Fibroblast of peridontal ligament (primary cell): ENCODE data around the gene CAMSAP2.
A peak's percentile ranks its signal among the peaks of the same experiment; 100 is the strongest.

Experiments
- DNase-seq: peaks from one replicate; pipeline ENCODE4 v3.0.0-alpha.2; 2010; ENCODE audit errors: extremely low read depth

Gene CAMSAP2

DNA sequence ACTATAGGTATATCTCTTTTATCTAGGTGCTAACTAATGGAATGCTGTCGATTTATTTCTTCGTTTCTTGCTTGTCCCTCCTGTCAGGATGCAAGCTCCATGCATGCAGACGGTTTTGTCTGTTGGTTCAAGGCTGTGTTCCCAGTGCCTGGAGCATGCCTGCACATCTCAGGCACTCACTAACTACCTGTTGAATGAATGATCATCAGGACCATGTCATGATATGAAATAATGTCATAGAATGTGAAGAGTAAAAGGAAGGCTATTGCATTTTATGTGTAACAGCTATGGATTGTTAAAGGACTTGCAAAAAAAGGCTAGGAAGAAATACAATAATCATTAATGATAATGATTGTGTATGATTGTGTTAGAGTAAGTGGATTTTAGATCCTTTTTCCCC, 138.3 kb downstream of the CAMSAP2 start:
- no peak for DNase-seq

DNA sequence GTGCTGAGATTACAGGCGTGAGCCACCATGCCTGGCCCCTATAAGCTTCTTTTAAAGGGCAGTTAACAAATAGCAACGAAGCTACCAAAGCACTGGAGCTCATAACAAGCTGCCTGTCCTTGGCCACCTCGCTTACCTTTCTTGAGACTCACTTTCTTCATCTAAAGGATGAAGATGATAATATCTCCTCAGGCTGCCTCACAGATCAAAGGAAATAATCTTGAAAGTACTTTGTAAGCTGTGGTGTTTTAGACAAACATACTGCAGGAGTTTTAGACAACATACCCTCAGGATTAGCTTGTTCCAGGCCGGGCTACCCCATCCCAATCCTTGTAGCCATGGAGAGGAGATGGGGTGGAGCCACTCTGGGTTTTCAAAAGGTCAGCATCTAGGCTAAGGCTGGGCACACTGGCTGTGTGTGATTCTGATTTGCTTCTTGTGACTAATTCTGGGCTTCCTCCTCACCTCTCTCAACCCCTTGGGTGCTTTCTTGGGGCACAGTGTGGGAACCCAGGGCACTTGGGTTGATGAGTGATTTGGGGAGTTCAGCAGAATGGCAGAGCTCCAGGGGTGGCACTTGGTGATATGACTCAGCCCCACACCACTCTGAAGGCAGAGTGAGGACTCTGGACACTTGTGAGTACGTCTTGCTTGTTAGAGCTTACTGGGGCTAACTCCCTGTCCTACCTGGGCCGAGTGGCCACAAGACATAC, 139.3 kb downstream of the CAMSAP2 start:
- DNase-seq, result no peak

DNA sequence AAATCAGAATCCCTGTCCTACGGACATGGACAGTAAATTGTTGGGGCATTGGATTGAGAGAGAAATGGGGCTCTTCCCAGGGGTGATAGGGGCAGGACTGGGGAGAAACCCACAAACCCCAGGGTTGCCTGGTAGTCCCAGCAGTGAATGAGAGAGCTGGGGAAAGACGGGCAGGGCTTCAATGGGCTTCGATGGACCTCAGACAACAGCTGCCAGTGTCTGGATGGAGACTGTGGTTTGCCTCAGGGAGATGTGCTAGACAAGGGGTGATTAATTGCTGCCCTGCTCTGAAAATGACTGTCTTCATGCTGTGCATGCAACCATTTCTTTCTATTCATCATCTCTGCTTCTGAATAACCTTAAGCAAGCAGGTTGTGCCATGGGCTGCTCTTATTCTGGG, 141.5 kb downstream of the CAMSAP2 start:
- DNase-seq, result no peak

DNA sequence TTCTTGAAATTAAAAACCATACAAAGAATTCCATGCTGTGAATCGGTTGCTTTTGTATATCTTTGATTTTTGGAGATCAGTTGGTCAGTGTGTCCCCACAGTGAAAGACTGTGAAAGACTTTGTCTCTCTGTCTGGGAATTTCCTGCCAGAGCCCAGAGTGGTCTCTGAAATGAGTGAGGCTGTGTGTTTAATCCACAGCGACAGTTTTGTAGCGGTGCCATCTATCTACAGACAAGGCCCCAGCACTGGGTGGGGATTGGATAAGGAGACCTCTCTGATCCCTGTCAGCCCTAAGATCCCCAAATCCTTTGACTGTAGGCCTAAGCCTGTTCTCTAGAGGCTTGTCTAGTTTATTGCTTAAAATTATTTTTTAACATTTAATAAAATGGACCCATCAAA, 144.4 kb downstream of the CAMSAP2 start:
- DNase-seq, result no peak

DNA sequence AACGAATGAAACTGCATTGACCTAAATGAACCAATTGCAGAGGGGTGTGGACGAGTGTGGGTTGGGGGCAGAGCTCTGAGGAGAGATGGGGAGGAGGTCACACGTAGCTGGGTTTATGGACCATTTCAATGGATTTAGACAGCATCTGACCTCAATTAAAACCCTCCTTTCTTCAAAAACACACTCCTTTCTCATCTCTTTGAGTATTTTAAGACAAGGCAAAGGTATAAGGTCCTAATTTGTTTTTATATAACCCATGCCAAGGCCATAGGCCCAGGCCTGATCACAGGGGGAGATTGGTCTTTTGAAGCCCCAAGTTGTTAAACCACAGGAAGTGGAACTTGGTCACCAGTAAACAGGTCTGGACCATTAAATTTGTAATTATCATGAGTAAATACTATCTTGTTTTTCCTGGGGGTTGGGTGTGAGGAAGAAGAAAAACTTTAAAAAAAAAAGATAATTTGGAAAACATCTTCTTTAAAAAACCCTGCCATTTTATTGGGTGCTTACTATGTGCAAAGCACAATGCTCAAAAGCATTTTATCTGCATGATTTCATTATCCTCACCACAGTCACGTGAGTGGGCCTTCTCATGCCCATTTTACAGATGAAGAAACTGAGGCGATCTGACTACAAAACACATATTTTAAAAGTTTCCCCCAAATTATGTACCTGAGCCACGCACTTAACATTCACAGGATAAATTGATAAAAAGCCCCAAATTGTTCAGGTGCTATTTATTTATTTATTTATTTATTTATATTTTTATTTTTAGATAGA, 147.1 kb downstream of the CAMSAP2 start:
- no peak for DNase-seq

DNA sequence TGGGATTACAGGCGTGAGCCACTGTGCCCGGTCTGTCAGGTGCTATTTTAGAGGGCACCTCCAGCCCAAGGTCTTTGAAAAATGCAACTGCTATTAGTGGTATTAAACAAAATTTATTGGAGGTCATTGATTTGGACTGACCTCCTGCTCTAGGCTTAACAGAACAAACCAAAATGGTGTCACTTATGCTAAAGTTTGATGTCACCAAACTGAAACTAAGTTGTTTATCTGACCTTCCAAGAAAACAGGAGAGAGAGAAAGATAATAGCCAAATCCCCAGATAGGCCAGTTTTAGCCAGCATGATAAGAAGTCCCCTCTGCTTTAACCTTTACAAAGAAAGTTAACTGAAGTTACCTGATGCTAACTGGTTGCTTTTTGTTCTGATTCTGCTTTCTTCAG, 147.9 kb downstream of the CAMSAP2 start:
- DNase-seq, result no peak

DNA sequence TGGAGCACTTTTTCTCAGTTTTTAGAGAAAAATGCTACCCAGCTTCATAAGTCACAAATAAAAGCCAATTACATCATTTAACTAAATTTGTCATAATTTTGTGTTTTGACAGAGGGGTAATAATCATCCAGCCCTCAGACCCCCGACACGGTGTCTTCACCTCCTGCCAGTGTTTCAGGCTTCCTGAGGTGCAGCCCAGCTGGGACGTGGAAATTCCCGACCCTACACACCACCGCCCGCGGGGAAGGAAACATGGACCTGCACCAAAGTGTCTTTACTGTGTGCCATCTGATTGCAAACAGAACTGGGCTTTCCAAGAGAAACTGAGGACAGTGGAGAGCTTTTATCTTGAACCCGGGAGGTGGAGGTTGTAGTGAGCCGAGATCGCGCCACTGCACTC, 148.3 kb downstream of the CAMSAP2 start:
- DNase-seq, result no peak

DNA sequence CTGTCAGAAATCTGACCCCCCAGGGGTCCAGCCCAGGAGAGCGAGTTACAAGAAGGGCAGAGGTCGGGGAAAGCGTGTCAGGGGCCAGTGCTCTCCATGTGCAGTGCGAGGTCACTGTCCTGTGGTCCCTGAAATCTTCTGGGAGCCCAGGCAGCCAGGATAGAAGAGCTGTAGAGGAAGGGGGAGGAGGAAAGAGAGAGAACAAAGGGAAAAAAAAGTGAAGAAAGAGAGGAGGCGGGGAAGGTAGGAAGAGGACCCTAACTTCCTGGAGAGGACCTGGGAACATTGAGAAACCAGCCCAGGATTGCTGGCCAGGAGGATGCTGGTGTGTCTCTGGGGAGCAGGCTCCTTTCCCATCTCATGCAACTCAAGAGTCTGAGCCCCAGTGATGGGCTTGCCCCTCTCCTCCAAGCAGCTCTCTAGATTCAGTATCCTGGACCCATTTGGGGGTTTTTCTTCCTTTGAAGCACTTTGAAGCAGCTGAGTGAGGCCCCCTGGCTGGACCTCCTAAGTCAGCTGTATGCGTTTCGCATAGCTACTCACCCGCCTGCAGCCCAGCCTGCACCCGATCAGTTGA, 149.2 kb downstream of the CAMSAP2 start:
- DNase-seq, result no peak

DNA sequence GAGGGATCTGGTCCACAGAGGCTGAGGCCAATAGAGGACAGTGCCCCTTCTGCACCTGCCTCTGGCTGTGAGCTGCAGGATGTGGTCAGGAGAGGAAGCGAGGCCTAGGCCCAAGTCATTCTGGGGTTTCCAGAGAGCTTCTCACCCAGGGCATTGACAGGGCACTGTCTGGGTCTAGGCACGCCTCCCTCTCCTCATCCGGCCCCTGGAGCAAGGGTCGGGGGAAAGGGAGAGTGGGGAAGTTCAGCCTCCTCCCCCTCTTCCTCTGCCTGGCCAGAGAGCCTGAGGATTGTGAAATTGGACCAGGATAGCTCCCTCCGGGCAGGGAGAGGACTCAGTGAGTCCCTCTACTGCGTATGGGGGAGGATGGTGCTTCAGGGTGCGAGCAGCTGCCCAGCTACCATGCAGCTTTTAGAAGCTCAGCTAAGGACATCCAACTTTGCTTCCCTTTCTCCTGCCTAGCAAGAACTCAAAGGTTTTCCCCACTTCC, 149.7 kb downstream of the CAMSAP2 start:
- no peak for DNase-seq

DNA sequence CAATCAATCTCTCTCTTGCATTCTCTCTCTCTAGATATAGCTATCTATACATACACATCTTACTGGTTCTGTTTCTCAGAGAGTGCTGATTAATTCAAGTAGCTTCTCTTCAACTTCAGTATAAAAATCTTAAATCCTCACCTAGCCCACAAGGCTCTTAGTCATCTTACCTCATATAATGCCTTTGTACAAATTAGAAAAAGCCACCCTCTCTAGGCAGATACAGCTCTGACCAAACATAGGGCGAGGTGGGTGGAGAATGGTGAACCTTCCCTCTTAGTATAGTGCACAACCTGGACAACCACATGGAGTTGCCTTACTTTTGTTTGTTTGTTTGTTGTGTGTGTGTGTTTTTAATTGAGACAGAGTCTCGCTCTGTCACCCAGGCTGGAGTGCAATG, 150.9 kb downstream of the CAMSAP2 start:
- DNase-seq, result no peak

DNA sequence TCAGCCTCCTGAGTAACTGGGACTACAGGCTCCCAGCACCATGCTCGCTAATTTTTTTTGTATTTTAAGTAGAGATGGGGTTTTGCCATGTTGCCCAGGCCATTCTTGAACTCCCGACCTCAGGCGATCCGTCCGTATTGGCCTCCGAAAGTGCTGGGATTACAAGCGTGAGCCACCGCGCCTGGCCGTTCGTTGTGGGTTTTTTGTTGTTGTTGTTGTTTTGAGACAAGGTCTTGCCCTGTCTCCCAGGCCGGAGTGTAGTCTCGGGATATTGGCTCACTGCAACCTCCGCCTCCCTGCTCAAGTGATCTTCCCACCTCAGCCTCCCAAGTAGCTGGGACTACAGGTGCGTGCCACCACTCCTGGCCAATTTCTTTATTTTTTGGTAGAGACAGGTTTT, 151.3 kb downstream of the CAMSAP2 start:
- DNase-seq, result no peak

DNA sequence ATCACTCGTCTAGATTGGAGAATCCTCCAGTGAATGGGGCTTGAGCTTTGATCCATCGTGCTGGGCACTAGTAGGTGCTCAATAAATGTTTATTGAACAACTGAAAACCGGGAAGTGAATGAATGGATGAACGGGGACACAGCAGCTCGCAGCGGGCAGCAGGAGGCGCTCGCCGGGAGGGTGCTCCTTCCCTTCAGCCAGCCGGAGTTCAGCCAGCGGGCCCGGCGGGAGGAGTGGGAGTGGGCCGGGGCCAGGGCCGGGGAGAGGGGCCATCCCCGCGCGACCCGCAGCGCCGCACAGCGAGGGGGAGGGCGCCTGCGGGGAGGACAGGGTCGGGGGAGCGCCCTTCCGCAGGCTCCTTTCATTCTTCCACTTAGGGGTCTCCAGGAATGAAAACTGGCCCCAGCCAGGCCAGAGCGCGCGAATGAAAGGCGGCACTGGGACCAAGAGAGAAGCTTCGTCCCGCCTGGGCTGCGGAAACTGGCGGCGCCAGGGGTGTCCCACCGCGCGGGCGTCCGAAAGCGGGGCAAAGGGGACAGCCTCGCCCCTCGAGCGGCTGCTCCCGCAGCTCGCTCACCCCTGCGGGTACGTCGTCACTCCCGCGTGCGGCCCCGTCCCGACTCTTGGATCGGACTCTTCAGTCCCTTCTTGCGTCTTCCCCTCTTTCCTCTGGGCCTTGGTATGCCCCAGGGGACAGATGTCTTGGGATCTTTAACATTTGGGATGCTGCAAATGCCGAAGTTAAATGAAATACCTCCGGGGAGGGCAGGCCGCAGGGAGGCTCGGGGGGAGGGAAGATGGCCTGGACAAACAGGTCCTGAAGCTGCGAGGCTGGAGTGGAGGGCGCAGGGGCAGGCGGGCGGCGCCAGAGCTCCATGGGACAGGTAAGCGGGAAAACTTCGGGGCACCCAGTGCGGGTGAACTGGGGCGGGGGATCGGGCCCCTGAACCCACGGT, 152.4 kb downstream of the CAMSAP2 start:
- DNase-seq, result peak; percentile 34

DNA sequence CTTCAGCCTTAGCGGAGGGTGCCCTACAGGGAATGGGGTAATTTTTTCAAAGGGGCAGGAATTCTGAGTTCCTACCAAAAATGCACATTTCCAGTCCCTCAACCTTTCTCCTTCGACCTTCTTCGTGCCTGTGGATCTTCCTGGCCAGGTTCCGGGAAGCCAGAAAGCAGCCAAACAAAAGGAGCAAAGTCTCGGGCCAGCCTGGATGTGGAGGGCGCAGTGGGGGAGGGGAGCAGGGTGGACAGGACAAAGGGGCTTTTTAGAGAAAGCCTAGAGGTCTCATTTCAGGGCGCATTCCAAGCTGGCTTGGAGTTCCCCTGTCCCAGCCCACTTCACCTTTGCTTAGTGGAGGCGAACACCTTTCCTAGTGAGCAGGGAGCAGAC, 153.1 kb downstream of the CAMSAP2 start:
- DNase-seq, result no peak

DNA sequence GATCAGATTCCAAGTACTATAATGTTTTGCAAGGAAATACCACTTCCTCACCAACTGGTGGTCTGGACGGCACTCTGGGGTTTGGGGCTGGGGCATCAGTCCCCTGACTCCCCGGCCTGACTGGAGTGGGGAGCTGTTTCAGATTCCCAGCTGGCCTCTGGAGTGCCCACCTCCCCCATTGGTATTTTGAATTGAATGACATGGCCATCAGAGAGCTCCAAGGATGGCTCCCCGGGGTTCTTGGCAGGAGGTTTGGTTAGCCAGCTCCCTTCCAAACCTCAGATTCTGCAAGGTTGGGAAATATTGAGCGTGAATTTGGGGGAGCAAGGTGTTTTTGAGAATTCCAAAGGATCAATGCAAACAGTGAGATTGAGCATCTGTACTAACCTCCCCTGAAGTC, 153.9 kb downstream of the CAMSAP2 start:
- no peak for DNase-seq

DNA sequence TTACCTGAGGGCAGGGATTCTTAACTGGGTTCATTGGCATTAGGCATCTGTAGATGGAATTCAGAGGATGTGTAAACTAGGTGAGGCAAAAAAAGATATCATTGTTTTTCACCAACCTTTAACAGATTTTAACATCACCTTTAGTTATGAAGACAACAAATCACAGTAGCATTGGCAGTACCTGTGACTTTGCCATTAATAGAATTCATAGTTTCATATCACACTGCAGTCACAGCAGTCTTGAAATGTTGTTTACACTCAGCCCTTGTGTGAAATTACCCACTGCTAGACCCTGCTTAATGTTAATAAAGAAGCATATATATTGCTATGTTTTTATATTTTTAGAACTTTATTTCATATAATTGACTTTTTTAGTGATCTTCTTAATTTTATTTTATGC, 154.3 kb downstream of the CAMSAP2 start:
- no peak for DNase-seq

DNA sequence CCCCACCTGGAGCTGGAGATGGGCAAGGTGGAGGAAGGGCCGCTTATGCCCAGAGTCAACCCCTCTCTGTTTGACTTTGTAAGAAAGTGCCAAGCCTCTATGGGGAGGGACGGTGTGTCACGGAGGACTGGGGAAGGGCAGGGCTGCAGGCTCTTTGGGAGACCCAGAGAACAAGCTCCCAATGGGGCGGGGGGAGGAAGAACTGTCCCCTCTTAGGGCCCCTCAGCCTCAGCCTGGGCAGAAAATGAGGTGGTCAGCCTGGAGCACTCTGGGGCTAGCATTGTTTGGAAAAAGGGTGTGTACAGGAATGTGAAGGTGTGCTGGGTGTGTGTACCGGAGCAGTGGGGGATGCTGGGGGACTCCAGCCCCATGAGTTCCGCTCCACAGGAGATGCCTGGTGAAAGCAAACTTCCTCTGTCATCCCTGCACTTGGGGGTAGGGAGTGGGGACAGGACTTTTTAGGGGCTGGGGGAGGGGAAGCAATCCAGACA, 154.8 kb downstream of the CAMSAP2 start:
- DNase-seq, result no peak

DNA sequence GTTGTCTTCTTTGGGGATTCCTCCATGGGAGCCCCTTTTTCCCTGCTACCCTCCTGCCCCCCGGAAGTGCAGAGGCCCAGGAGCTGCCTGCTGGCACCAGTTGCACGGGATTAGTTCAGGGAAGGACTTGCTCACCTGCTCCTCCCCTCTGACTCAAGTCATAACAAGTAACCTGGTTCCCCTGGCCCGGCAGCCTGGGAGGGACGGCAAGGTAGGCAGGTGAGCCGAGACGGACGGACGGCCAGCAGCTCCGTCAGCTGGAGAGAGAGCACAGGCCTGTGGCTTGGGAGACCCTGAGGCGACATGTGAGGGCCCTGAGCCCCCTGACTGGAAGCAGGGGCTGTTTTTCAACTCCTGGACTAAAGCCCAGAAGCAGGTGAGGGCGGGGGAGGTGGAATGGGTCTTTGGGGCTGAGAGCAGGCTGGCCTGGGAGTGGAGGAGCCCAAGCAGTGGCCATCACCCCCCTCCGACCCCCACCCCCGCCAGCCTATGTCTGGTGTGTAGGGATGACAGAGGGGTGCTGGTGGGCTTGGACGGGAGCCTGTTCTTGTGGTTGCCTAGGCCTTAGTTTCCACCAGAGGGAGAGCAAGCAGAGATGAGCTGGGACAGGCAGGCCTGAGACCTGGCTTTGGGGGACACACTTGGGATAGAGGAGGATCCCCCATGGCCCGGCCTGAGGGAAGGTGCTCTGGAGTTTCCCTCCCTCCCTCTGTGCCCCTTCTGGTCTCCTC, 156.2 kb downstream of the CAMSAP2 start, which contains the start of gene INAVA:
INAVA (plus strand) TSS at position 189 of the 731 bp plus-strand sequence. CDS start 3,501 bp downstream, outside the sequence.
- no peak for DNase-seq

DNA sequence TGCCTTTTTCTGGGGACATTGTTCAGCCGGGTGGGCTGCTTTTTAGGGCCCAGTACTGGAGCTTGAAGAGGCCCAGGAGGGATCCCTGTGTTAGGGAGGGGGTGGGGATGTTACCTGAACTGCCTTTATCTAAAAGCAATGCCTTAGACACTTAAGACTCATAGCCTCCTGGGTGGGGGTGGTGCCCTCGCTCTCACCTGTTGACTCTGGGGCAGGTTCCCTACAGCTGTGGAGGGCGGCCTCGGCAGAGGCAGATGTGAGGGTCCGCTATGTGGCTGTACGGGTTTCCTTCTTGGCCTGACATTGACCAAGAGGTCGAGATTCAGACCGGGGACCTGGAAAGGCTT, 156.7 kb downstream of the CAMSAP2 start:
- DNase-seq, result no peak

DNA sequence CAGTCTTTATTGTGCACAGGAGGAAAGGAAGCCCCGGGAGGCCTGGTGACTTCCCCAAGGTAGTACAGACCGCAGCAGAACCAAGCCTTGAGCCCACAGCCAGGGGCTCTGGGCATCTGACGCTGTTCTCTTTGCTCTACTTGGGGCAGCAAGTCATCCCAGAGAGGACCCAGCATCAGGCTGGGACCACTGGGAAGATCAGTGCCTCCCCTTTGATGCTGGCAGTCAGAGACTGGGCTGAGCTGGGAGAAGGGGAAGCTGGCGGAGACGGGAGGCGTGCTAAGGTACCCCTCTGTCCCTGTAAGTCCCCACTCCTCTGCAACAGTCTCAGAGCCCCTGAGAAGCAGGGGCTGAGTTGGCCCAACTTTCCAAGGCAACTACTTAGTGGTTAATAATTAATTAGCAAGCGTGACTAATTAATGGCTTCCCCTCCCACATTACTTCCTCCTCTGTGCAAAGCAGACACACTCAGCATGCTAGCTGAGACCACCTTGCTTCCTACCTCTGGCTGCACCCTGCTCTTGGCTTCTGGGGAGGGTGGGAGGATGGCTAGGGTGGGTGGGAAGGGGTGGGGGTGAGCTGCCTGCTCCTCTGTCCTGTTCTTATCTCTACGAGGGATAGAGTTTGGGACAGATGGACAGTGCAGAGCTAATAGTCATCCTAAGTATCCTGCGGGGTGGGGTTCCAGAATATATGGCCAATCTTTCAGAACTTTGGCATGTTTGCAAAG, 157.3 kb downstream of the CAMSAP2 start:
- no peak for DNase-seq

DNA sequence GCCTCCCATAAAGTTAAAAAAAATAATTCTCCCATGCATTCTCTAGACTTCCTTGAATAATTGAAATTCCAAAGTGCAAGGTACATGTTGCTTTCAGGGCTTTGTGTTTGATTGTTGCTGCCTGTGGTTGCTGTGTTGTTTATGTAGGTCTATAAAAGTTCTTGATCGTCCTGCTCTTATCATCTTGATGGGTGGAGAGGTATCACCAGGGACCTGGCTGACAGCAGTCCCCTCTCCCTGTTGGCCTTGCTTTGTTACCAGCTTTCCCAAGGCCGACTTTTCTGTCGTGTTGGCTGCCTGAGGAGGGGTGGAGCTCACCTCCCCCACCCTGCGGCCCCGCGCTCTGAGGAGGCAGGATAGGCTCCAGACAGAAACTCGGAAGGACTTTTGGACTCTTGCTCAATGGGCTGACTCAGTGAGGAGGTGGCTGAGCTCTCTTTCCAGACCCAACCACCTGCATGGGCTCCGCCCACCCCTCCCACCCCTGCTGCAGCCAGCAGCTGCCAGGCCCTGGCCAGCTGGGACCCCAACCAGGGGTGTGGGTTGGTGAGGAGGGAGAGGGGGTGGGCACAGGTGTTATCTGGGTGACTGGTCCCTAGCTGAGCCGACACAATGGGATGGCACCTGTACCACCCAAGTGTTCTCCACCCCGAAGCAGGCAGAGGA, 158.0 kb downstream of the CAMSAP2 start:
- DNase-seq, result no peak
